Stimulated activated CD4-positive, alpha-beta T cell treated with anti-CD3 and anti-CD28 coated beads, Interleukin-4, amount 100 ng/mL, for 48 hours (primary cell): ENCODE measurements around the gene KLHL36.
"Not testable (repeated sequence)": the region's sequence is repeated elsewhere in the genome, so short reads cannot be mapped to it uniquely, and the experiment has no call there.

Source experiments
- DNase-seq, 2 donors: peaks; one replicate each; pipeline ENCODE4 v3.0.0-alpha.2; 2020; ENCODE audit warnings: low read depth in 2 of 2

The KLHL36 gene

DNA sequence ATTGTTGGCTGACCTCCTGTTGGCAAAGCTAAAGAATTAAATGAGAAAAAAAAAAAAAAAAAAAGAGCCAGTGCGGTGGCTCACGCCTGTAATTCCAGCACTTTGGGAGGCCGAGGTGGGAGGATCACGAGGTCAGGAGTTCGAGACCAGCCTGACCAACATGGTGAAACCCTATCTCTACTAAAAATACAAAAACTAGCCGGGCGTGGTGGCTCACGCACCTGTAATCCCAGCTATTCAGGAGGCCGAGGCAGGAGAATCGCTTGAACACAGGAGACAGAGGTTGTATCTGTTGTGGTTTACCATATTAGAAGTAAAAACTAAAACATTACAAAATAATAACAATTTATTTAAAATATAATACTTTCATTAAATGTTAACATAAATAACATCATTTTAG lies 45.6 kb downstream of the KLHL36 start:
- not testable (repeated sequence) for DNase-seq

DNA sequence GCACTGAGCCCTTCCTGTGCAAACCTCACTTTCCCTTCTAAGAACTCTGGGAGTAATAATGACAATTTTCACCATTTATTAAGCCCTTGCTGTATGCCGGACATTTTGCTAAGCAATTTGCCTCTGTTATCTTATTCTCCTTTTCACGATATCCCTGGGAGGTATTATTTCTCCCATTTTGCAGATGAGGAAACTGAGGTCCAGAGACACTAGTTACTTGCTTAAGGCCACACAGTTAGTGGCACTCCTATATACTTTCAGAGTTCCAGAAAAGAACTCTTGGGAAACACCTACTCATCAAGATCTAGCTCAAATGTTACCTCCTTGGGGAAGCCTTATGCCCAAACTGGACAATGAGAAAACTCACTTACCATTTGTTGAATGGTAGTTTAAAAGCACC lies 46.7 kb downstream of the KLHL36 start:
- DNase-seq: no peak

DNA sequence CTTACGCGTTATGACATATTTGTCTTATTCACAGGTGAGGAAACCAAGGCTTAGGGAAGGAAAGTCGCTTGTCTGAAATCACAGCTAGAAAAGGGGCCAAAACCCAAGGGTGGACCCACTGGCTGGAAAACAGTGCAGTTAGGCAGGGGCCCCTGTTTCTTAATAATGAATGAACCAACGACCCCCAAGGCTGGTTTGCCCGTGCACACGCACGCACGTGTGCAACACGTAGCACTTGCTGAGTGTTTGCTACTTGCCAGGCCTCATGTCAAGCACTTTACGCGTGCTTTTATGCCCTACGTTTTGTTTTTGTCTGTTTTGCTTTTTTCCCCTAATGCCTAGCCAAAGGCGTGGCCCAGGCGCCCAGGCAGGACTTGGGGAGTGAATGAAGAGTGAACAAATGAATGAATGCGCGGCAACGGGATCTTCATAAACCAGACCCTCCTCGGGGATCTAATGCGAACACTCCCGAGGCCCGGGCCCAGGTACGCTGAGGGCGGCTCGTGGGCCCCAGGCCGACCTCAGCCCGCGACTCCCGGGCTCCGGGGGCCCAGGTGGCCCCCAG lies 50.9 kb downstream of the KLHL36 start:
- peak; percentile 7 to 22 for DNase-seq

DNA sequence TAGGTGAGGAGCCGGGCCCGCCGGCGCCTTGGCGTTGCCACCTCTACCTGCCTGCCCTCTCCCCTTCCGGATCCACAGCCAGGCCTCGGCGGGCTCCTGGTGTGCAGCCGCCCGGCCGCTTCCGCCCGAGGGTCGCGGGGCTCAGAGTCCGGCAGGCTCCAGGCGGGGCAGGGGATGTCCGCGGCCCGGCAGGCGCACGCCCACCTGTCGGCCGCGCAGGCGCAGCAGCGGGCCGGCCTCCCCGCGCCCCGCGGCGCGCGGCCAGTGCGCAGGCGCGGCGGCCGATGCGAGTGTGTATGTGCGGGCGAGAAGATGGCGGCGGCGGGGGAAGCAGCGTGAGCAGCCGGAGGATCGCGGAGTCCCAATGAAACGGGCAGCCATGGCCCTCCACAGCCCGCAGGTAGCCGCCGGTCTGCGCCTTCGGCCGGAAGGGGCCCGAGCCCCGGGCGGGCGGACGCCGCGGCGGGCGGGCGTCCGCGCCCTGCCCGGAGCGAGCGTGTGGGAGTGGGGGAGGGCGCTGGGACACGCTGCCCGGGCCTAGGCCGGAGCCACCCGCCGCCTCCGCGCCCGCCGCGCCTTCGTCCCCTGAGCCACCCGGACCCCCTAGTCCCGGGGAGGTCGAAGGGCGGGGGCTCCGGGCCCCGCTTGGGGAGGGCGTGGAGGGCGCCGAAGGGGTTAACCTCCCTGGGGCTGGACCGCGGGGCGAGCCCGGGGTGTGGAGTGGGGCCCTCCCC lies 51.6 kb downstream of the KLHL36 start, which contains the start of gene USP10:
TSS of gene USP10 (plus strand) at position 289 of the 734 bp plus-strand sequence. CDS start at position 380, 91 bp downstream.
- peak; percentile 77 for DNase-seq

DNA sequence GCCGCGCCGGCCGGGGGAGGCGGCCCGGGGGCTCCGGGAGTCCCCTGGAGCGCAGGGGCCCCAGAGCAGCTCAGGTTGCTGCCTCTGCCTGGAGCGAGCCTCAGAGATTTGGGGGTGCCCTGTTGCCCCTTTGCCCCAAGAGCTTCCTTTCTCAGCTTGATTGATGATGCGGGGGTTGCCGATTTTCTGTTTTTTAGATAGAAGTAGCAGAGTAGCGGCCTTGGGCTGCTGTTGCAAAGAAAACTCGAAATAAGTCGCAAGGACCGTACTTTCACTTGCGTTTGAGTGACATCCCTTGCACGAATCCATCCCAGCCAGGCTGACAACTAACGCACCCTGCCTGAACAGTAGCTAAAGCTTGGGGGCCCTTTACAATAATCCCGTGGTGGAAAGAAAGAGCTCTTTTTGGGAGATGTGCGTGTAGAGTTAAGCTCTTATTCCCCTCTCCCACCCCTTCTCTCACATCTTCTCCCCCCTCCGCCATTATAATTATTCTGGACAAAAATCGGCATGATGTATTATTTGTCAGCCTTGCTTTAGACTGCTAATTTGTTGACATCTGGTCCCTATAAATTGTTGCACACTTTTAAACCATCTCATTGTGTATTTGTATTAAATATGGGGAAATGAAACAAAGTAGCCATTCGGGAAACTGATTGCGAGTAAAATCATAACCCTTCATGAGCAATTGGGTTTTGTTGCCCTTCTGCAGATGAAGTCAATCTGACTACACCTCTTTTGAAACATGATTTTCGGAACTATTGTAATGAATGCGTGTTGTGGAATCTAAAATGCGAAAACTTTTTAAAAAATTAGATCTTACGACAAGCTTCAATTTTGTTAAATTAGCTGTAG lies 52.4 kb downstream of the KLHL36 start:
- peak; percentile 4 to 14 for DNase-seq

DNA sequence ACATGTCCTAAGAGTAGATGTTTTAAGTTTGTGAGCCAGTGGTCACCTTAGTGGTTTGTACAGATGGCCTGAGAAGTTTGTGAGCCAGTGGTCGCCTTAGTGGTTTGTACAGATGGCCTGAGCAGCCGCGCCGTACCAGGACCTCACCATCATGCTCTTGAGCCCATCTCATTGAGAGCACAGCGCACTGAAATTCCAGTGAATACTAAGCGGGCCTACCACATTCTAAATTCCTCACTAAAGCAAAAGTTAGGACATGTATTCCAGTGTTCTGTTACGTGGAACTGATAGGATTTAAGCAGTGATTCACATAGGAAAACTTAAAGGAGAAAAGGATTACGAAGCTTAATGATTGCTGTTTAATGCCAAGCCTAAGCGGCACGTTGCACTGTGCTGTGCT lies 55.4 kb downstream of the KLHL36 start:
- DNase-seq: no peak

DNA sequence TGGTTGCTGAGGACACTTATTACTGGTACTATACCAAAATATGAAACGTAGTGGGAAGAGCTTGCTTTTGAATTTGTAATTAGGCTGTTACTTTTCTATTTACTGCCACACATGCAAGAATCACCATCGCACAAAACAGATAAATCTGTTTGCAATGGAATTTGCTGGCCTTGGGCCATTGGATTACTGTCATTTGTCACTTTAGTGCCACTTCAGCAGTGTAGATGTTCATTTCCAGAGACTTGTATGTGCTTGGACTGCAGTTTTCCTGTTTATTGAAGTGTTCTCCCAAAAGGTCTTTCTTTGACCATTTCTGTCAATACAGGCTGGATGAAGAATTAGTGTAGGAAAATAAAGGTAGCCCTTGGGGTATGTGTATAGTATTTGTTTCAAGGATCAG lies 55.9 kb downstream of the KLHL36 start:
- no peak for DNase-seq

DNA sequence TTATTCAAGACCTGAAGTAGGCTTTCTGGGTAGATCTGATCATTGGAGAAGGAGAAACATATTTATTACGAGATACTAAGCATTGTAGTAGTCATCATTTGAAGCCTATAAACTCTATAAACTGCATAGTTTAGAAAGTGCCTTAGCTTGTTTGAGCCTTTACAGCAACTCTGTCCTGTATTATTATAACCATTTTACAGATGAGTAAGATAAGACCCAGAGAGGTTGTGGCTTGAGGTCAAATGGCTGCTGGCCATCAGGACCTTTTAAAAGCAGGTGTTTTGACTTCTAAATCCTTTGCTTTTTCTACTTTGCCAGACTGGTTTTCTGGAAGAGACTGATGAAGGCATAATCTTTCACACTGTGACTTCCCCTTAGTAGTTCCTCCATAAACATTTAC lies 58.5 kb downstream of the KLHL36 start:
- no peak for DNase-seq

DNA sequence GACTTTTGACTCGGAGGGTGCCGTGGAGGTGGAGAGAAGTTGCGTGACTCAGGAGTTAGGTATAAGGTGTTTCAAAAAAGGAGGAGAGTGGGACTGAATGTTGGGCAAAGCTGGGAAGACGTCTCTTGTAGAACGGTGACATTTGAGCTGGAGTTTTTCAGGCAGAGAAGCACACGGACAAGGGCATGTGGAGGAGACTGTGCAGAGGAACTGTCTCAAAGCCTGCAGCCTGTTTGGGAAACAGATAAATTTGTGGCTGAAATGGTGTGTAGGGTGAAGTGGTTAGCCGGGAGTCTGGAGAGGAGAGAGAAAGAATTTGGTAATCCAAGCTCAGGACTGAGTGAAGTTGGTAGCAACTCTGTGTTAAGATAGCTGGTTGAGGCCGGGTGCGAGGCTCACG lies 61.3 kb downstream of the KLHL36 start:
- no peak for DNase-seq

DNA sequence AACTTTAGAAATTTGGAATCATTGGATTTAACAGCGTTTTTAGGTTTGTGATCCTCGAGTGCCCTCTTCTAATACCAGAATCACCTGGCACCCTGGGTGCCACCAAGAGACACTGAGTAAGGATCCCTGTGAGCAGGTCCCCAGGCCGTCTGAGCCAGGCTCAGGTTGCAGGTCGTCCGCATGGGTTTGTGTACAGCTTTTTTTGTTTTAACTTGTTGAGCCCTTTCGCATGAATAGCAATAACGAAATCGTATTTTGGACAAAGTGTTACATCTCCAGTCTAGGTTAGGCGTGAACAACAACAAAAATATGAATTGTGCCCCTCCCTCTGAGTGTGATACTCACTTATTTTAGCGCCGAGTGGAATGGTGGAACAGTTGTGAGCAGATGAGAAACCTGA lies 62.4 kb downstream of the KLHL36 start:
- no peak for DNase-seq
